Embryonic facial prominence (tissue), 1 donor: ENCODE data around the gene CPXM2.

Experiments
- DNase-seq: peaks from one replicate; pipeline ENCODE4 v3.0.0-alpha.2; 2016; ENCODE audit errors: extremely low spot score

The CPXM2 gene

GRCh38 chr10:123774132-123774742 lies 117.4 kb downstream of the CPXM2 start:
- no peak for DNase-seq

- no peak for DNase-seq
Measured at GRCh38 chr10:123772645-123773508, 118.7 kb downstream of the CPXM2 start.

- DNase-seq: no peak
Measured at GRCh38 chr10:123771877-123772644, 119.5 kb downstream of the CPXM2 start.

GRCh38 chr10:123769647-123770046 lies 122.0 kb downstream of the CPXM2 start:
- no peak for DNase-seq

- DNase-seq: no peak
Measured at GRCh38 chr10:123766761-123767160, 124.8 kb downstream of the CPXM2 start.

- DNase-seq: no peak
Measured at GRCh38 chr10:123766012-123766411, 125.6 kb downstream of the CPXM2 start.

- DNase-seq: no peak
Measured at GRCh38 chr10:123761666-123762230, 129.9 kb downstream of the CPXM2 start.

GRCh38 chr10:123761038-123761428 lies 130.6 kb downstream of the CPXM2 start:
- DNase-seq: no peak

- no peak for DNase-seq
Measured at GRCh38 chr10:123760356-123761037, 131.1 kb downstream of the CPXM2 start.

GRCh38 chr10:123759501-123760031 lies 132.0 kb downstream of the CPXM2 start:
- DNase-seq: no peak

GRCh38 chr10:123759041-123759440 lies 132.6 kb downstream of the CPXM2 start:
- no peak for DNase-seq

- no peak for DNase-seq
Measured at GRCh38 chr10:123757853-123758252, 133.8 kb downstream of the CPXM2 start.

- no peak for DNase-seq
Measured at GRCh38 chr10:123755061-123755460, 136.5 kb downstream of the CPXM2 start.

GRCh38 chr10:123754123-123754522 lies 137.5 kb downstream of the CPXM2 start:
- DNase-seq: no peak

- no peak for DNase-seq
Measured at GRCh38 chr10:123751342-123752134, 140.1 kb downstream of the CPXM2 start.

- no peak for DNase-seq
Measured at GRCh38 chr10:123750901-123751300, 140.7 kb downstream of the CPXM2 start.

GRCh38 chr10:123748711-123749110 lies 142.9 kb downstream of the CPXM2 start:
- no peak for DNase-seq

- no peak for DNase-seq
Measured at GRCh38 chr10:123747426-123747825, 144.2 kb downstream of the CPXM2 start.

GRCh38 chr10:123746942-123747341 lies 144.7 kb downstream of the CPXM2 start:
- no peak for DNase-seq

GRCh38 chr10:123746520-123746919 lies 145.1 kb downstream of the CPXM2 start:
- DNase-seq: no peak
